ENCODE measurements around the gene RBM34.

RBM34 gene

DNA sequence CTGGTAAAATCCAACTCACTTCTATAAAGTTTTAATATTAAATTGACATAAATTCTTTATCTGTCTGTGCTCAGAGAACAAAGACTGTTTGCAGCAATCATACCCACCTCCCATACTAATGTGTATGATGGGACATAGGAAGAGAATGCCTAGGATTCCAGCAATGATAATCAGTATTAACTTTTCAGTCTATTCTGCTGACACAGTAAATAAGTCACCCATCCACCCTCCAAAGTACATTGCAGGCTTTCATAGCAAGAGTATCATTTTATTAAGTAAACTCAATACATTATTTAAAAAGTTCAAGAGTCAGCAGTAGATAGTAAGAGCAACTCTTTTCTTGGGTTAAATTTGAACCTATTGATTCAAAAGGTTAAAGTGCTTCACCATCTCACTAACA is 8.8 kb downstream of the RBM34 start:
- DNase-seq: no peak

DNA sequence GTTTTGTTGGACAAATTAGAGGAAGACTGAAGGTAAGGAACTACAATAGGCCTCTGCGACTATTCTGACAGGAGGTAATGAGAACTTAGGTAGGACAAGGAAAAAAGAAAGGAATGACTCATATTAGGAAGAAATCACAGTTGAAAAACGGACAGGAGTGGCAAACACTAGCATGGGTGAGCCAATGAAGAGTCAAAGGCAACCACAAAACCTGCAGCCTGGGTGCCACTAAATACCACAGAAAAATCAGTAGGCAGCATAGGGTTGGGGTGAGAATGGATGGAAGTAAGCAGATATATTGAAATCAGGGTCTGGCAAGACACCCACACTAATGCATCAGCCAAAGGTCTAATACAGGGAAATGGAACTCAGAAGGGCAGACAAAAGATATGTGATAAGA is 10.0 kb downstream of the RBM34 start:
- no peak for DNase-seq

DNA sequence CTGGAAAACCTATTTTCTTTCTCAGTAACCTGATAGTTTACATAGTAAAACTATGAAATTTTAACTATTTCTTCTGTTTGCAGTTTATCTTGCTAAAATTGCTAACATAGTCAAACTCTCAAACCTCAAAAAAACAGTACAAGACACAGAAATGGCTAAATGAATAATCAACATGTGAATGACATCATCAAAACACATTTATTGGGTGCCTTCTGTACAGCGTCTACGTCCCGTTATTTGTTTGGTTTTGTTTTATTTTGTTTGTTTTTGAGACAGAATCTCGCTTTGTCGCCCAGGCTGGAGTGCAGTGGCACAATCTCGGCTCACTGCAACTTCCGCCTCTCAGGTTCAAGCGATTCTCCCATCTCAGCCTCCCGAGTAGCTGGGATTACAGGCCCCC is 11.2 kb downstream of the RBM34 start:
- DNase-seq: no peak

DNA sequence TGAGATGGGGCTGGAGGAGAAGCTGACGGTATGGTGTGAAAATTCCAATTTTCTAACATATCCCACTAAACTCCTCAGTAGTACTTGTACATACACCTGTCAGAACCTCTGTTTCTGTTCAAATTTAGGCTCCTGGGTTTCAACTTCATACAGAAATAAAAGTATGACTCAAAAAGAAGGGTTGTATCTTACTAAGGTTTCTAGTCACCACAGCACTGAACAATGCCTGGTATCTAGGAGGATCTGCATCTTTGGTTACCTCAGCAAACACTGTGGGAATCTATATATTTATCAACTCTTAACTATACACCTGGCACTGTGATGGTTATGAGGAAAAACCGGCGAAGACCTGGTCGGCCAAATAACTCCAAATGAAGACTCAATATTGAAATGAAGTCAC is 13.8 kb downstream of the RBM34 start:
- DNase-seq: no peak

DNA sequence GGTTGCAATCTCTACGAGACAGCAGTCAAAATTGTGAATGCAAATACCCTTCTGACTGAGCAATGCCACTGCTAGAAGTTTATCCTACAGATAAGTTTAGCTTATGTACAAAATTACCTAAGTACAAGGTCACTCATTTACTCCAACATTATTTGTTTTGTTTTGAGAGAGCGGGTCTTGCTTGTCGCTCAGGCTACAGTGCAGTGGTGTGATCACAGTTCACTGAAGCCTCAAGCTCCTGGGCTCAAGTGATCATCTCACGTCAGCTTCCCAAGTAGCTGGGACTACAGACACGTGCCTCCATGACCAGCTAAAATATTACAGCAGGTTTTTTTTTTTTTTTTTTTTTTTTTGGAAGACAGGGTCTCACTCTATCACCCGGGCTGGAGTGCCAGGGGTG is 15.4 kb downstream of the RBM34 start:
- no peak for DNase-seq

DNA sequence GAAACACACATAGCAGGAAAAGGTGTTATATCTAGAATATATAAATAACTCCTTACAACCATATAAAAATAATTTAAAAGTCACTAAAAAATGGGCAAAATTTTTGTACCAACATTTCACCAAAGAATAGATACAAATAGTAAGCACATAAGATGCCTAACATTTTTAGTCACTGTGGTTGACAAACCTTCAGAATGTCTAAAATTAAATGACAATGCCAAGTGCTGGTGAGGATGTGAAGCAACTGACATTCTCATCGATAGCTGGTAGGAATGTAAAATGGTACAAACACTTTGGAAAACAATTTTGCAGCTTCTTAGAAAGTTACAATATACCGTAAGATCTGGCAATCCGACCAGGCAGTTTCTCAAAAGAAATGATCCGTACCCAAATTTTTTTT is 18.1 kb downstream of the RBM34 start:
- no peak for DNase-seq

DNA sequence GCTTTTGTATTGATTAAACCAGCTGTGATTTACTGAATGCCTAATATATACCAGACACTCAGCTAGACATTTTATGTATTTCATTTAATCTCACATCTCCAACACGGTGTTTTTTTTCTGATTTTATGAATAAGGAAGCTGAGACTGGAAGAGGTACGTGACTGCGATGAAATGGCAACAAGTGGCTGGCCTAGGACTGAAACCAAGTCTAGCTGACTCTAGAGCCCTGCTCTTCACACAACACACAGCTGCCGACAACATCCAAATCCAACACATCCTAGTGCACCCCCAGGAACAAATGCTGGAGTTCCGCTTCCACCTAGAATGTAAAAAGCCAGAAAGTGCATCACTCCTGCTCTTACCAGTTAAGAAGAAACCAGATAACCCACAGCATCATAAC is 21.7 kb downstream of the RBM34 start:
- no peak for DNase-seq

DNA sequence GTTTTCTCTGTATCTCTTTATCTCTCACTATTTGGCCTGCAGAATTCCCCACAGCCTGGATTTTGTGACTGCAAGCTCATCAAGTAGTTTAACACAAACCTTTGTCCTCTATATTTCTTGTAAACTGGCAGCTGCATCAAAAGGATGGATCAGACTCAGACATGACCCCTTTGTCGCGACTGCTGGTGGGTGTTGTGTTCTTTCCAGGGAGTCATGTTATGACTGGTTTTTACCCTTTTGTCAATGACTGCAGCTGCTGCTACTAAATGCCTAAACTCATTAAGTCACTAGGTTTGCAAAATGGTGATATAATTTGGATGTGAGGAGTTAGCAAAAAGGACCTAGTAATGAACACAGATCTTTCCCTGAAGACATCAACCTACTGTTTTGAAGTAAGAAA is 22.2 kb downstream of the RBM34 start:
- no peak for DNase-seq

DNA sequence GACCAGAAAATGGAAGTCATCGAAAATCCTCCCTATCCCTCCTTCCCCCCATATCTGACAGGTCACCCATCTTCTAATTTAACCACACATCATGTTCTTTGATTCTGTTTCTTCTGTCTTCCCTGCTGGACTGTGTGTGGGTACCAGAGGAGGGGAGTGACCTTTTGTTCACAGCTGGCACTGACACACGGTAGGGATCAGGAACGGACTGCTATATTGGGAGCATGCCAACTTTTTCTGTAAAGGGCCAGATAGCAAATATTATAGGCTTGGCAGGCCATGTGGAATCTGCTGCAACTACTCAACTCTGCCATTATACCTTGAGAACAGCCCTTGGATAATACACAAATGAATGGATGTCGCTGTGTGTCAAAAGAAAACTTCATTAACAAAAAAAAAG is 24.9 kb downstream of the RBM34 start:
- DNase-seq: no peak

DNA sequence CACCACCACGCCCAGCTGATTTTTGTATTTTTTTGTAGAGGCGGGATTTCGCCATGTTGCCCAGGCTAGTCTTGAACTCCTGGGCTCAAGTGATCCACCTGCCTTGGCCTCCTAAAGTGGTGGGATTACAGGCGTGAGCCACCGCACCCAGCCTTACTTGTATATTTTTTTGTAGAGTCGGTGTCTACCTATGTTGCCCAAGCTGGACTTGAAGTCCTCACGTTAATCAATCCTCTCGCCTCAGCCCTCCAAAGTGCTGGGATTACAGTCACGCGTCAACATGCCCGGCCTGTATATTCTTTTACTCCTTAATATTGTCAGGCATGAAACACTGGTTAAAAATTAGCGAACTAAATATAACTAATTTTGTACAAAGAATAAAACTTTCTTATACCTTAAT is 26.9 kb downstream of the RBM34 start:
- DNase-seq: no peak

DNA sequence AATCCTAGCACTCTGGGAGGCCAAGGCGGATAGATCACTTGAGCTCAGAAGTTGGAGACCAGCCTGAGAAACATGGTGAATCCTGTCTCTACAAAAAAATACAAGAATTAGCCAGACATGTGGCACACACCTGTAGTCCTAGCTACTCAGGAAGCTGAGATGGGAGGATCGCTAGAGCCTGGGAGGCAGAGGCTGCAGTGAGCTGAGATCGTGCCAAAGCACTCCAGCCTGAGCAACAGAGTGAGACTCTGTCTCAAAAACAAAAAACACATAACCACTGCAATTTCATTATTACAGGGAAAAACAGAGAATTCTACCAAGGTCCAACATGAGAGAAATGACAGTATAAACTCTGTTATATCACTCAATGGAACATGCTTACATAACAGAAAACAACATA is 28.0 kb downstream of the RBM34 start:
- no peak for DNase-seq

DNA sequence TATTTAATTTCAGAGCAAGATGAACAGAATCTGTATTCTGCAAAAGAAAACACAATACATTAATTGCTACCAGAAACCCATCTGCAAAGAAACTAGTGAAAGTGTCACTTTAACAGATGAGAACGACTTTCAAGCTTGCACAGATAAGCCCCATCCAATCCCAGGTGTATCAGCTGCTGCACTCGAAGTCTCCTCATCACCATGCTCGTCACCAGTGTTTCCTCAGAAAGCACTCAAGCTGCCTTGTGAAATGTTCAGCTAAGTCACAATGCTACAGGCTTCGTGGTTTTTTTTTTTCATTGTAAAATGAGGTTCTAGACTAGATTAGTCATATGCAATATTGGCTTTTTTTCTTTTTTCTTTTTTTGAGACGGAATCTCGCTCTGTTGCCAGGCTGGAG is 29.1 kb downstream of the RBM34 start:
- no peak for DNase-seq

DNA sequence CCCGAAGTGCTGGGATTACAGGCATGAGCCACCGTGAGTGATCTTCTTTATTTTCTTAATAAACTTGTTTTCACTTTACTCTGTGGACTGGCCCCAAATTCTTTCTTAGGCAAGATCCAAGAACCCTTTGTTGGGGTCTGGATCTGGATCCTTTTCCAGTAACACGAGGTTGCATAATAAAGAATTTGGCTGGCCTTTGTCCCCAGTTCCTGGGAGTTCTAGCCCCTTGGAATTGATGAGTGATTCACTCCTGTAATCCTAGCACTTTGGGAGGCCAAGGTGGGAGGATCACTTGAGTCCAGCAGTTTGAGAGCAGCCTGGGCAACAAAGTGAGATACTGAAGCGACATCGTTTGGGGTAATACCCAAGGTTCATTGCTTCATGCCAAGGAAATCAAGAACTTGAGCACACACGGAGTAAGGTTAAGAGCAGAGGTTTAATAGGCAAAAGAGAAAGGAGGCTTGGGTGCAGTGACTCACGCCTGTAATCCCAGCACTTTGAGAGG is 30.2 kb downstream of the RBM34 start:
- DNase-seq: no peak

DNA sequence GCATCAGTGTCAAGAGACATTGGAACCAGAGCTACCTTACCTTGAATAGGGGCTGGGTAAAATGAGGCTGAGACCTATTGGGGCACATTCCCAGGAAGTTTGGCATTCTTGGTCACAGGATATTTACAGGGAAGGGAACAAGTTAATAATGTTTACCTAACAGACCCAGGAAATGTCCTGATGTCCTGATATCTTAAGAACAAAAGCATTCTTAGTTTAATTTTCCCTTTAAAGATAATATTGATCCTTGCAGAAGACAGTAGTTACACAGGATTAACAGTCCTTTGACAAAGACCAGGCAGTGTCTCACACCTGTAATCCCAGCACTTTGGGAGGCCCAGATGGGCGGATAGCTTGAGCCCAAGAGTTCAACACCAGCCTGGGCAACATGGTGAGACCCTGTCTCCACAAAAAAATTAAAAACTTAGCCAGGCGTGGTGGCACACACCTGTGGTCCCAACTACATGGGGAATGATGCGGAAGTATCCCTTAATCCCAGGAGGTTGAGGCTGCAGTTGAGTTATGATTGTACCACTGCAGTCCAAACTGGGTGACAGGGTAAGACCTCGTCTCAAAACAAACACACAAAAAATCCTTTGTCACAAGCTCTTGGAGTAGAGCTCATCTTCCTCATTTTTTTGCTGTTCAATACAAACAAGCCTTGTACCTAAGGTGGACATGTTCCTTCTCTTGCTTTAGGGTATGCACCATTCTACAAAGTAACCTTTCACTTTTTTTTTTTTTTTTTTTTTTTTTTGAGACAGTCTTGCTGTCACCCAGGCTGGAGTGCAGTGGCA is 31.1 kb downstream of the RBM34 start:
- no peak for DNase-seq

DNA sequence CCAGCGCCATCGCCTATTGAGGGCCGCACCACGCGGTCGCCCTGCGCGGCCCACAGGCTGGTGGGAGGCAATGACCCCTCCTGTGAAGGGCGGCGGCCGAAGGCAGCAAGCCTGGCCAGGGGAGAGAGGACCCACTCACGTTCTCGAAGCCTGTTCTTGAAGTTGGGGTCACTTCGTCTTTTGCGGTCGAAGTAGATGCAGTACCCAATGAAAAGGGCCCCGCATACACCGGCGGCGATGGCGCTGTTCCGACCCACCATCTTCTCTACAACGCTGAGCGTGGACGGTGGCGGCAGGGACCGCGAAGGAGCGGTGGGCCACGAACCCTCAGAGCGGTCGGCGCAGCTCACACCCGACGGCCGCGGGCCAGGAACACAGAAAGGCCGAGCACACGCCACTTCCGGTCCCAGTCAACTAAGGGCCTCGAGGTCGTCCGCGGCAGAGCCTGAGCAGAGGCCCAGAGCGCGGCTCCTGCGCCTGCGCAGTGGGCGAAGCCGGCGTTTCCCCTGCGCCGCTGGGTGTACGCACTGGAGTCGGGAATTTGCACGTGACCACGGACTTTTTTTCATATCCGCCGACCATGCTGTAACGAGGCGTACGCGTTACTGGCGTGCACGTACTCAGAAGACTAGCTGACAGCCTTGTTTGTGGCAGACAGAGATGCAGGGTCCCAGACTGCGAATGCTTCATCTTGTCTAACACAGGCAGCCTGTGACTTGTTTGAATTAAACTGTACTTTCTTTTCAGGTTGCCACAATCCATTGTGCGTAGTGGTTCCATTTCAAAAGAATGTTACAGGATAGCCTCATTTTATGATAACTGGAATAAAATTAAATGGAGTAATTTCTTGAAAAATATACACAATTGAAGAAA is 32.4 kb downstream of the RBM34 start, which contains the start of gene TOMM20:
TSS of gene TOMM20 (minus strand) at position 382 of the 873 bp plus-strand sequence. CDS start at position 260, 122 bp downstream.
- peak; percentile 88 for DNase-seq

DNA sequence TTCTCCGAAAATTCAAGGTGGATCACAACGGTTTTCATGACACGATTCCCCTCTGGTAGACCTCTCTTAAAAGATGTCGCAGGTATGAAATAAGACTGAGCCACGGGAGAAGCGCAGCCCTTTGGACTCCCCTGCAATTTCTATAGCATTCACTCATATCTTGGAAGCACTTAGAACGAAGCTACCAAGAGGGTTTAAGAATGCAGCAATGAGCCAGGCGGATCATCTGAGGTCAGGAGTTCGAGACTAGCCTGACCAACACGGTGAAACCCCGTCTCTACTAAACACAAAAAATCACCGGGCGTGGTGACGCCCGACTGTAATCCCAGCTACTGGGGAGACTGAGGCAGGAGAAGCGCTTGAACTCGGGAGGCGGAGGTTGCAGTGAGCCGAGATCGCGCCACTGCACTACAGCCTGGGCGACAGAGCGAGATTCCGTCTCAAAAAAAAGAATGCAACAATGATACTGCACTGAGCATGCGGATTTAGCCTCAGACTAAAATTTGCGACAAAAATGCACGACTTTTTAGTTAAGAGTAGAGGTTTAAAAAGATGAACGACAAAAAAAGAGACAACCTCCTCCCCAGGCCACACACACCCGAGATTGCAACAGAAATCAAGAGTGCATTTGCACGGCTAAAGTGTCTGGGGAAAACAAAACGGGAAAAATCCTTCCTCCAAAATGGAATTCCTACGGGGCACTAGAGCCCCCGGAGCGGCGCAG is 33.2 kb downstream of the RBM34 start:
- no peak for DNase-seq

DNA sequence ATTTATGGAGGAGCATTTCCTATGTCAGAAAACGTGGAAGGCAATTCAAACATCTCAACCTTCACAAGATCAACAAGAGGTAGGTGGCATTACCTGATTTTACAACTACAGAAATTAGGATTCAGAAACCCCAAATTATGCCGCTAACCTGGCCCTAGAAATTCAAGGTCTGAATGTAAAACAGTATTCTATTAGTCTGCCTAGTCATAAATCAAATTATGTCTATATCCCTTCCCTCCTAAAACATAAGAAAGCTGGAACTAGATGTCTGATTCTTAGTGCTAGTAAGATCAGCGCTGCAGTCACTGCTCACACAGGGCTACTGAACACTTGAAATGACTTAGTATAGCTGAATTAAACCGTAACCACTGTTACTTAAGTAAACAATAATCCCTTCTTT is 33.8 kb downstream of the RBM34 start:
- no peak for DNase-seq

DNA sequence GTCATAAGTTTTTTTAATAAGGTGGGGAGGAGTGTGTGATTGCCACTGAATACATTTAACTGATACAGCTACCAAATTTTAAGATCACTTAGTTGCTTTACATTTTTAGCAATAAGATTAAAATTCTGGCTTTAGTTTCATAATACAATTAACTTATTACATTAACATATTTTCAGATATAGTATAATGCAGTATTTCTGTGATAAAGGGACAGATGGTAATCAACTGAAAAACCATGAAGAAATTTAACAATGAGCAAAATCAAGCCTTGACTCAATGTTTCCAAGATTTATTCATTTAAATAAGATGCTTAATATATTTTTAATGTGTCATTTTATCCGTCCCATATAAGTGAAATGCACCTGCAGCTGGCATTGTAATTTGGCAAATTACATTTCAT is 36.4 kb downstream of the RBM34 start:
- no peak for DNase-seq

DNA sequence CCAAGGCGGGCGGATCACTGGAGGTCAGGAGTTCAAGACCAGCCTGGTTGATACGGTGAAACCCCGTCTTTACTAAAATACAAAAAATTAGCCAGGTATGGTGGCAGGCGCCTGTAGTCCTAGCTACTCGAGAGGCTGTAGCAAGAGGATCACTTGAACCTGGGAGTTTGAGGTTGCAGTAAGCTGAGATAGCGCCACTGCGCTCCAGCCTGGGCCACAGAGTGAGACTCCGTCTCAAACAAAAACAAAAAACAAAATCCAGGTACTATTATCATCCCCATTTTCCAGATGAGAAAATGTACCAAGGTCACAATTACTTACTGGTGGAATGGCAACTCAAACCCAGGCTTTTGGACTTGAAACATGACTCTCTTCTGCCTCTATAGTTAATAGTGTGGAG is 36.9 kb downstream of the RBM34 start:
- no peak for DNase-seq

DNA sequence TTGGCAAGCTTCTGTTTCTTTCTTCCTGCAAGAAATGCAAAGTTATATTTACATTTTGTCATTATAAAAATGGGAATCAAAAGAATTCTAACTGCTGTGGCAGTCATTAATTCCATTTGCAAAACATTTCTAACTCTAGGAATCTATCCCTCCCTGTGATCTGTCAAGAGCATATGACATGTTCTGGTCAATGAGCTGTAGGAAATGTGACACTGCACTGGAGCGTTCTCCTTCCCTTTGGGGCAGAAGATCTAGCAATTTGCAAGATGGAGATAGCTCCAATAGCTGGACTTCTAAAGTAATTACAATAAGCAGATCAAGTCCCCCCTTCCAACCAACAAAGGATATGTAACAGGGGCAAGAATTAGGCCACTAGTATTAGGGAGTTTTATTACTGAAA is 38.7 kb downstream of the RBM34 start:
- DNase-seq: no peak

DNA sequence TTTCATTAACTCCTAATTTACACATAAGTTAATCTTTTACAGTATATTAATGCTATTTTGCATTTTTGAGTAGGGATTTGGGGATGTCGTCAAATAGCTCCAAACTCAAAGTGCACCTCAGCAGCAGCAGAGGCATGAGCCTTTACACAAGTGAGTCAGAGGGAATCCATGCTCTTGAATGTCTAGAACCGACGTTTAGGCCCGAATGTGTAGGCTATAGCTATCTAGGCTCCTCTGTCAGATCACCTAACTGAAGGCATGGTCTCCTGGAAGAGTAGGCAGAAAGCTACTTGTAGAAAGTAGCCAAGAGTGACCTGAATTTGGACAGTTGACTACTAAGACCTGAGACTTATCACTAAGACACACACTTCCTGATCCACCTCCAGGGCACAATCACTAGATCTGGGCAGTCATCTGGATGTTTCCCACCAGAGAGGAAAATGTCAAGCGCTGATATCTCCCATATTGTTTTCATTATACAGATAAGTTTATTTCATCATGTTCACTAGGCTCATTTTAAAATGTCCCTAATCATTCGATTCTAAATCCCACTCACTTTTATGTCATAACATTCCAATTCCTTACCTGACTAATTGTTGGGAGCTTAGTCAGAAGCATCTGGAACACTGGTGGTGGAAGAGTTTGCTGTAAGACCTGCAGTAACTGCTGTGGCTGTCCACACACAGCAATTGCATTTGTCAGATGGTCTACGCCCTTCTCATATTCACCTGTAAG is 47.7 kb downstream of the RBM34 start:
- DNase-seq: no peak

DNA sequence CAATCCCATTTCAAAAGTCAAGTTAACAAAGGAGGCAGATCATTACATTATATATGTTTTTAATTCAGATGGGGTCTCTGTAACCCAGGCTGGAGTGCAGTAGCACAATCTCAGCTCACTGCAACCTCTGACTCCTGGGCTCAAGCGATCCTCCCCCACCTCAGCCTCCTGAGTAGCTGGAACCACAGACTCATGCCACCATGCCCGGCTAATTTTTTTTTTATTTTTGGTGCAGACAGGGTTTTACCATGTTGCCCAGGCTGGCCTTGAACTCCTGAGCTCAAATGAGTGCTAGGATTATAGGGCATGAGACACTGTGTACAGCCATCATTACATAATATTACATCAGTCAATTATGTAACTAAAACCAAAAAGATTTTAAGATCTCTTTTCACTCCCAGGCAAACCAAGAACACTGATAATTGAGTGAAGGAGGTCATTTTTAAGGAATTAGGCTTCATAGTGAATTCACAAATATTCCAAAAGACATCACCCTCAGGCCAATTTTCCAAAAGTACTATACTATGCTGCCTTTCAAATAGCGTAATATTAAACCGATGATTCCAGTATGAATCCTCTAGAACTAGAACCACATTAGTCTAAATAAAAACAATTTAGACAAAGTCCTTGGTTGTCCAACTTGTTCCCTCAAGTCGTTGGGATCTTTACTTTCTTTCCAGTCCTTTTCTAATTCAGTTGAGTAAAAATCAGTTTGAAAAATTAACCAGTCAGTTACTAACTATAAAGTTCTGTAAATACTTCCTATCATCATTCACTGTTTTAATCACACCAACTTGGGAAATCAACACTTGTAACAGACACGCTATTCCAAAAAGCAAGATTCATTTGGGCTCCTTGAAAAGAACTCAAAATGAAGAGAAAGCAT is 48.5 kb downstream of the RBM34 start:
- no peak for DNase-seq

All from activated T-cell treated with anti-CD3 and anti-CD28 coated beads for 4 hours (primary cell).